Left lung (tissue), 10 donors: Measurements from ENCODE around the gene XXYLT1. TPM values are rescaled to one million over a fixed set of nuclear protein-coding genes. Genes with fewer than 3 reads are reported as not detected.

Source experiments
- ATAC-seq: fragments of 200-7000 bp; cut with Tn5 transposase; one replicate; pipeline ENCODE4 v1.9.1; 2020; ENCODE audit warnings: moderate library complexity
- DNase-seq, 4 donors: peaks; one replicate each; pipeline ENCODE4 v3.0.0-alpha.2; 2013 to 2020
- H3K27ac ChIP-seq, 2 donors: fragments of 200-600 bp; sonication (generic) in 1 of 2; one replicate each; pipeline versions ENCODE4 v1.5.0 to v1.8.0; 2020 to 2021
- H3K27me3 ChIP-seq, 2 donors: fragments of 200-600 bp; sonication (generic) in 1 of 2; one replicate each; pipeline versions ENCODE4 v1.5.0 to v1.8.0; 2020 to 2021
- H3K36me3 ChIP-seq, 2 donors: fragments of 200-600 bp; sonication (generic) in 1 of 2; one replicate each; pipeline versions ENCODE4 v1.5.0 to v1.8.0; 2020 to 2021
- H3K4me1 ChIP-seq, 2 donors: fragments of 200-600 bp; one replicate each; pipeline ENCODE4 v1.8.0; 2021
- H3K4me3 ChIP-seq, 2 donors: fragments of 200-600 bp; sonication (generic) in 1 of 2; one replicate each; pipeline versions ENCODE4 v1.5.0 to v1.8.0; 2020 to 2021; ENCODE audit warnings: mild to moderate bottlenecking in 1 of 2
- H3K9me3 ChIP-seq, 2 donors: fragments of 200-600 bp; sonication (generic) in 1 of 2; one replicate each; pipeline versions ENCODE4 v1.5.0 to v1.8.0; 2020 to 2021
- intact Hi-C, 2 donors: fragments of 100-400 bp; cut with DNase I; formaldehyde crosslinking; loops; one replicate each; pipeline versions ENCODE4 v1.11.2 to v1.14.2; 2022
- polyA plus RNA-seq, 6 donors: library from polyadenylated mRNA; unstranded; fragments of 120-200 nt; gene quantifications; one replicate each; pipeline ENCODE4 v1.2.1, GENCODE V29; 2013; ENCODE audit not compliant: insufficient read length in 6 of 6
- total RNA-seq, 2 donors: library from RNA; stranded (reverse); fragmentation: NEBNext Ultra II Directional; extraction: Animal tissue kit (Norgen Biotek cat#: 25700); gene quantifications; one replicate each; pipeline ENCODE4 v1.2.1, GENCODE V29; 2021
- TF ChIP-seq, protein P1 (sequence below), 2 donors: fragments of 200-600 bp; sonication (generic) in 1 of 2; IDR thresholded peaks; one replicate each; pipeline versions ENCODE4 v1.5.0 to v1.8.0; 2021; ENCODE audit warnings: antibody characterized with exemption in 2 of 2
- donor health status: DM: no; HTN: yes; CAD: no.
- donor health status: DM: no; HTN: no; CAD: no.

Gene XXYLT1
- total and polyA plus RNA-seq, 8 donors: 11.3 to 31.1 (median 25.5) TPM

DNA sequence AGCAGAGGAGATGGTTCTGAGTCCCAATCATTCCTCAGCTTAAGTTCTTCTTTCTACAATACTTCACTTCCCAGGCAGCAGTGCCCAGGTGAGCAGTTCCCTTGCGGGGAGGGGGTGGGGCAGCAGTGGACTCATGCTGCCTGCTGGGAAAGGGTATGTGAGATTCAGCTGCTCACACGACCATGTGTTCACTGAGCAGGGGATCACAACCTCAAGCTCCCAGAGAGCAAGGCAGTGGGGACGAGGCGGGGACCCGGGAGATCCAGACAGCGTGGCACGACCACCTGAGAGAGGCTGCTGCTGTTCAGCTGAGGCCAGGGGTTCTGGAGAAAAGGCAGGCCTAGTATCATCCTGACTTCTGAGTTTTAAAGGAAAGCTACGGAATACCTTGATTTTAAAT is 166.6 kb downstream of the XXYLT1 start:
- Histone ChIP-seq H3K27me3 (no peaks in the 10 kb centered on the region), H3K36me3 (no peaks in the 10 kb centered on the region), H3K27ac (peak overlapping the region in 1 of 2 donors; percentile 48), H3K4me3 (no peak overlapping the region), H3K4me1 (peaks cover 0 to 71% of the 10 kb centered on the region in 2 donors), H3K9me3 (no peaks in the 10 kb centered on the region)
- TF ChIP-seq, protein P1, sequence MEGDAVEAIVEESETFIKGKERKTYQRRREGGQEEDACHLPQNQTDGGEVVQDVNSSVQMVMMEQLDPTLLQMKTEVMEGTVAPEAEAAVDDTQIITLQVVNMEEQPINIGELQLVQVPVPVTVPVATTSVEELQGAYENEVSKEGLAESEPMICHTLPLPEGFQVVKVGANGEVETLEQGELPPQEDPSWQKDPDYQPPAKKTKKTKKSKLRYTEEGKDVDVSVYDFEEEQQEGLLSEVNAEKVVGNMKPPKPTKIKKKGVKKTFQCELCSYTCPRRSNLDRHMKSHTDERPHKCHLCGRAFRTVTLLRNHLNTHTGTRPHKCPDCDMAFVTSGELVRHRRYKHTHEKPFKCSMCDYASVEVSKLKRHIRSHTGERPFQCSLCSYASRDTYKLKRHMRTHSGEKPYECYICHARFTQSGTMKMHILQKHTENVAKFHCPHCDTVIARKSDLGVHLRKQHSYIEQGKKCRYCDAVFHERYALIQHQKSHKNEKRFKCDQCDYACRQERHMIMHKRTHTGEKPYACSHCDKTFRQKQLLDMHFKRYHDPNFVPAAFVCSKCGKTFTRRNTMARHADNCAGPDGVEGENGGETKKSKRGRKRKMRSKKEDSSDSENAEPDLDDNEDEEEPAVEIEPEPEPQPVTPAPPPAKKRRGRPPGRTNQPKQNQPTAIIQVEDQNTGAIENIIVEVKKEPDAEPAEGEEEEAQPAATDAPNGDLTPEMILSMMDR (IDR thresholded peaks at IDR 0.05): no peak
- ATAC-seq (no peak), DNase-seq (peak in 1 of 4 donors; percentile 24)
- intact Hi-C loops: loop anchor here in 1 of 2 donors (10.0 kb wide), 1 partner anchor 170 kb away; no protein-coding TSS in a partner anchor

DNA sequence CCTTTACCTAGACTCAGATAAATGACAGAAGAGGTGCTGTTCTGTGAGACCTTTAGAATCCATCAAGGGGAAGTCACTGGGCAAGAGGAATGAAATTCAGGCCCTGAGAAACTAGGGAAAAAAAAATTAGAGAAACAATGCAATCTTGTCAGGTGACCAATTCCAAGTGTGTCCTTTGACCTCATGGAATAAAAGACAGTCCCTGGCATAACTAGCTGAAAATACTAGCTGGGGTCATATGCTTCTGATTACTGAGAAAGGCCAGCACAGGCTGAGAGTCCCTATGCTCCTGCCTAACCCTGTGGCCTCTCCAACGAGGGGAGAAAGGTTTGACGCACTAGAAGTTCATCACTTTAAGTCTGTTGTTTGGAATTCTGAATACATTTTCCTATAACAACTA is 167.3 kb downstream of the XXYLT1 start:
- H3K4me3 ChIP-seq: no peak overlapping the region
- no peaks in the 10 kb centered on the region for H3K27me3 ChIP-seq
- H3K27ac ChIP-seq: peak overlapping the region in 1 of 2 donors; percentile 89
- no peak for ATAC-seq
- H3K36me3 ChIP-seq: no peaks in the 10 kb centered on the region
- H3K9me3 ChIP-seq: no peaks in the 10 kb centered on the region
- DNase-seq: no peak
- H3K4me1 ChIP-seq: peaks cover 0 to 71% of the 10 kb centered on the region in 2 donors
- intact Hi-C loops: loop anchor here in 1 of 2 donors (10.0 kb wide), 1 partner anchor 169 kb away; no protein-coding TSS in a partner anchor
- TF ChIP-seq, protein P1 (IDR thresholded peaks at IDR 0.05): no peak

DNA sequence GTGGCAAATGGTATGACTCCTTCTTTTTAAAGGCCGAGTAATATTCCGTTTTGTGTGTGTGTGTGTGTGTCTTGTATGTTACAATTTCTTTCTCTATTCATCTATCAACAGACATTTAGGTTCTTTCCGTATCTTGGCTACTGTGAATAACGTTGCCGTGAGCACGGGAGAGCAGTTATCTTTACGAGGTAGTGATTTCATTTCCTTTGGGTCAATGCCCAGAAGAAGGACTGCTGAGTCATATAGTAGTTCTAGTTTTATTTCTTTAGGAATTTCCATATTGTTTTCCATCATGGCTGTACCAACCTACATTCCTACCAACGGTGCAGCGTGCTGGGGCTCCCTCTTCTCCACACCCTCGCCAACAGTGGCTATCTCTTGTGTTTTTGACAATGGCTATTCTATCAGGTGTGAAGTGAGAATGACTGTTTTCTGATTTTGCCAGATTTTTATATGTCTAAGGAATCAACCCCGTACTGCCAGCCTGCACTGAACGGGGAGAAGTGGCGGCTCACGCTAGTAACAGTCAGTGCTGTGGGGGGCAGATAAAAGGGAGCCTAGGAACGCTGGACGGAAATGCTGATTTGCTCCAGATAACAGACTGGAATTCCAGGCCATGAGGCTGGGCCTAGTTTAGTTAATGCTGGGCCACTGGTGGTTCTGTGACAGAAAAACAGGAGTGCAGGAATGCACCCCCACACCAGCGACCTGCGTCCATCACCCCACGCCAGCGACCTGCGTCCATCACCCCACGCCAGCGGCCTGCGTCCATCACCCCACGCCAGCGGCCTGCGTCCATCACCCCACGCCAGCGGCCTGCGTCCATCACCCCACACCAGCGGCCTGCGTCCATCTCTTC is 168.1 kb downstream of the XXYLT1 start:
- ATAC-seq (peak; percentile 3), DNase-seq (peak in 2 of 4 donors; percentile 28 to 44)
- Histone ChIP-seq H3K4me3 (no peak overlapping the region), H3K4me1 (peaks cover 0 to 77% of the 10 kb centered on the region in 2 donors), H3K27ac (peak overlapping the region; percentile 42 to 89), H3K27me3 (no peaks in the 10 kb centered on the region), H3K36me3 (no peaks in the 10 kb centered on the region), H3K9me3 (no peaks in the 10 kb centered on the region)
- intact Hi-C loops: loop anchor here in 1 of 2 donors (10.0 kb wide), 1 partner anchor 168 kb away; no protein-coding TSS in a partner anchor
- TF ChIP-seq, protein P1 (IDR thresholded peaks at IDR 0.05): no peak

DNA sequence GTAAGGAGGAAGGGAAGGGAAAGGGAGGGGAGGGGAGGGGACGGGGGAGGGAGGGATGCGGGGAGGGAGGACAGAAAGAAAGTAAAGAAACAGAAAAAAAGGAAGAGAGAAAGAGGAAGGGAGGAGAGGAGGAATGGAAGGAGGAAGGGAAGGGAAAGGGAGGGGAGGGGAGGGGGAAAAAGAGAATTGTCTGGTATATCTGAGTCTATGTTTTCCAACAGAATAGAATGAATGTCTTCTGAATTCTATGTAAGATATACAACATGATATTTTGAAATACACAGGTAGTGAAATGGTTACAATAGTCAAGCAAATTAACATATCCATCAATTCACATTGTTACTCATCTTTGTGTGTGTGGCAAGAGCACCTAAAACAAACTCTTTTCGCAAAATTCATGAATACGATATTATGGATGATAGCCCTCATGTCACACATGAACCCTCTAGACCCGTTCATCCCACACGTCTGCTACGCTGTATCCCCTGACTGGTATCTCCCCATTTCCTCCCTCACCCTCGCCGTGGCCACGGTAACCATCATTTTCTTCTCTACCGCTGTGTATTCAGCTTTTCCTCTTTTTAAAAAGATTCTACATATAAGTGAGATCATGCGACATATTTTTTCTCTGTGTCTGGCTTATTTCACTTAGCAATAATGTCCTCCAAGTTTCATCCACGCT is 168.9 kb downstream of the XXYLT1 start:
- H3K27ac ChIP-seq: peak overlapping the region; percentile 42 to 89
- no peaks in the 10 kb centered on the region for H3K36me3 ChIP-seq
- ATAC-seq (no peak), DNase-seq (peak in 1 of 4 donors; percentile 9)
- TF ChIP-seq, protein P1 (IDR thresholded peaks at IDR 0.05): no peak
- H3K4me1 ChIP-seq: peaks cover 0 to 77% of the 10 kb centered on the region in 2 donors
- H3K27me3 ChIP-seq: no peaks in the 10 kb centered on the region
- intact Hi-C loops: loop anchor here in 1 of 2 donors (10.0 kb wide), 1 partner anchor 167 kb away; no protein-coding TSS in a partner anchor
- no peak overlapping the region for H3K4me3 ChIP-seq
- H3K9me3 ChIP-seq: no peaks in the 10 kb centered on the region
